HG03378 (cell line): Measurements from ENCODE around the gene RABGEF1.
"Not testable (repeated sequence)": the region's sequence is repeated elsewhere in the genome, so short reads cannot be mapped to it uniquely, and the experiment has no call there.

Experiments
- ATAC-seq: cut with Tn5 transposase; IDR thresholded peaks from one replicate; pipeline ENCODE4 v1.9.1; 2021; ENCODE audit warnings: mild to moderate bottlenecking, moderate library complexity; ENCODE audit not compliant: unreplicated experiment

The RABGEF1 gene

GRCh38 chr7:66764905-66765304 lies 24.4 kb downstream of the RABGEF1 start:
- ATAC-seq: not testable (repeated sequence)

DNA sequence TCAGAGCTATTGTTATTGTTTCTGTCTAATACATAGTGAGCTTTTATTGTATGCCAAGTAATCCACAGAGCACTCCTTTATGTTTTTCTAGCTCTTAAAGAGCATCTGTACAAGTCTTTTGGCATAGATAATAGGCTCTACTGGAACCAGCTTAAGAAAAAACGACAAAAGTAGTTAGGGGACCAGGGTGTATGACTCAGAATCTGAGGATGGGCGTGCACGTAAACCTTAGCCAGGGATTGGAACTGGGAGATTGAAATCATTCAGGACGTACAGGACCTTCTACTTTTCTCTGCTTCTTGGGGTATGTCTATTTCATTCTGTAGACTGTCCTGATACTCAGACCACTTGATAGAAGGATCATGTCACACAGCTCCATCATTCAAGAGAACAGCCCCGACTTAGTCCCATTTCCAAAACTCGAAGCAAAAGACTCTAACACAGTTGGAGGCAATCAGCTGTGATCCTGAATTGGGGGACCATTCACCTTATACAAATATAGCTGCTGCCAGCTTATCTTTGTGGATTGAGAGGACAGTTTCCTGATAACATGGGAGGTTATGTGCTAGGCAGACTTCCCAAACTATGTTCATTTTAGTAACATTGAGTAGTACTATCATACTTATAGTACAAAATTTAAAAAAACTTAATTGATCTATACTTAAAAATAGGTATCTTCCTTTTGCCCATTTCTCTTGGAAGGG lies 24.9 kb downstream of the RABGEF1 start:
- ATAC-seq: not testable (repeated sequence)

GRCh38 chr7:66766041-66766440 lies 25.5 kb downstream of the RABGEF1 start:
- ATAC-seq: no peak

DNA sequence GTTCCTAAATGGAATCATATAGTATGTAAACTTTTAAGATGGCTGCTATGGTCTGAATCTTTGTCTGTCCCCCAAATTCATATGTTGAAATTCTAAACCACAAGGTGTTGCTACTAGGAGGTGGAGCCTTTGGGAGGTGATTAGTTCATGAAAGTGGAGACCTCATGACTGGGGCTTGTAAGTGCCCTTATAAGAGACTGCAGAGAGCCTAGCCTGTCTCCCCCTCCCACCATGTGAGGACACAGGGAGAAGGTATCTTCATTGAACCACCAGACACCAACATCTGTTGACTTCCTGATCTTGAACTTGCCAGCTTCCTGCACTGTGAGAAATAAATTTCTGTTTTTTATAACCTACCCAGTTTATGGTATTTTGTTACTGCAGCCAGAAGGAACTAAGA lies 27.0 kb downstream of the RABGEF1 start:
- ATAC-seq: not testable (repeated sequence)

DNA sequence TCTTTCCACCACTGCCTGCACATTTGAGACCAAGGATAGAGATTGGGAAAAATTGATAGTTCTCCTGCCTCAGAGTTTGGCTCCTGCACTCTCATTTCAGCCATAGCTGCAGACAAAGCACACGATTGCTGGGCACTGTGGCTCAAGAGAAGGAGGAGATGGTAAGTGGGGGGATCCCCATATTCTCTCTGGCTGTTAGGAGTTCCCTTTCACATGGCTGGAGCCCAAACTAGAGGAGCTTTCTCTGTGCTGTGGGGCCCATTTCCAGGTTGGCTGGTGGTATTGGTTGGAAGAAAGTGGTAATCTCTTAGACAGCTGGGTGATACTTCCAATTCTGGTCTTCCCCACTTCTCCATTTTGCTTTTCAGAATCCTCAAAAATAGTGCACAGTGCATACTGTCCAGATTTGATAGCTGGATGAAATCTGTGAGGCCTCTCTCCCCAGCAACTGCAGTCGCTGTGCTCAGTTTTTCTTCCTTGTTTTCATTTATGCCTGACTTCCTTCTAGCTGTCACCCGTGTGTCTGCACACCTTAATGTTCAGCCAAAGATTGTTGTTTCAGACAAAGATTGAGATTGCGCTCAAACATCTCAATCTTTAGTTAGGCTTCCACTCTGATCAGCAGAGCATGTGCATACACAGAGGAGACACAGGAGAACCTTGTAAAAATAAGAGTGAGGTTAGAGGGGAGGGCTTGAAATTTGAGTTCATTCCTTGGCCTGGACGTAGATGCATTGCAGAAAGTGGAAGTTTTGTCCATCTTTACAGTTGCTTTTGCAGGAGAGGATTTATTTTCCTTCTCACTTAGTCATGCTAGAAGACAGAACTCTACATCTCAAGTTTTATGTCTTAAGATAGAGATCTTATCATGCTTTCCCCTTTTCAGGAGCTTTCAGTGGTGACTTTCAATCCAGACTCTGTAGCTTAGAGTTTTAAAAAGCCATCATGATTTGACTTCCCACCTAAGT lies 28.6 kb downstream of the RABGEF1 start:
- ATAC-seq: no peak

GRCh38 chr7:66769833-66770512 lies 29.4 kb downstream of the RABGEF1 start:
- ATAC-seq: no peak

DNA sequence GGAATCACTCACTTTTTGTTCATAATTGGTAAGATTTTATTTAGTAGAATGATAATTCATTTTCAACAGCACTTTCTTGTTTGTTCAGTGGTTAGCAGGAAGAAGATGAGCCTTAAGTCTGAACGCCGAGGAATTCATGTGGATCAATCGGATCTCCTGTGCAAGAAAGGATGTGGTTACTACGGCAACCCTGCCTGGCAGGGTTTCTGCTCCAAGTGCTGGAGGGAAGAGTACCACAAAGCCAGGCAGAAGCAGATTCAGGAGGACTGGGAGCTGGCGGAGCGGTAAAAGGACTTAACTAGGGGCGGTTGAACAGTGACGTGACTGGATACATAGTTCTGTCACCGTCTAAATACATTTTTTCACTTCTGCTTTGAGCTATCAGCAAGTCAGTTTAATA lies 31.3 kb downstream of the RABGEF1 start:
- no peak for ATAC-seq

DNA sequence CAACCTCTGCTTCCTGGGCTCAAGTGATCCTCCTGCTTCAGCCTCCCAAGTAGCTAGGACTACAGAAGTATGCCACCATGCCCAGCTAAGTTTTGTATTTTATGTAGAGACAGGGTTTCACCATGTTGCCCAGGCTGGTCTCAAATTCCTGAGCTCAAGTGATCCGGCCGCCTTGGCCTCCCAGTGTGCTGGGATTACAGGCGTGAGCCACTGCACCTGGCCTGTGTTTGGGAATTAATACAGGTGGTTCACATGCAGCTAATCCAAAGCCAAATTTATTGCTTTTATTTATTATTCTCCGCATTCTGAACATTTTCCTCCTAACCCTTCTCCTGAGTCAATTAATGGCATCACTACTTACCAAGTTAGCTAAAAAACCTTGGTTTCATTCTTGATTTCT lies 33.2 kb downstream of the RABGEF1 start:
- ATAC-seq: not testable (repeated sequence)

GRCh38 chr7:66776383-66776782 lies 35.9 kb downstream of the RABGEF1 start:
- ATAC-seq: not testable (repeated sequence)

DNA sequence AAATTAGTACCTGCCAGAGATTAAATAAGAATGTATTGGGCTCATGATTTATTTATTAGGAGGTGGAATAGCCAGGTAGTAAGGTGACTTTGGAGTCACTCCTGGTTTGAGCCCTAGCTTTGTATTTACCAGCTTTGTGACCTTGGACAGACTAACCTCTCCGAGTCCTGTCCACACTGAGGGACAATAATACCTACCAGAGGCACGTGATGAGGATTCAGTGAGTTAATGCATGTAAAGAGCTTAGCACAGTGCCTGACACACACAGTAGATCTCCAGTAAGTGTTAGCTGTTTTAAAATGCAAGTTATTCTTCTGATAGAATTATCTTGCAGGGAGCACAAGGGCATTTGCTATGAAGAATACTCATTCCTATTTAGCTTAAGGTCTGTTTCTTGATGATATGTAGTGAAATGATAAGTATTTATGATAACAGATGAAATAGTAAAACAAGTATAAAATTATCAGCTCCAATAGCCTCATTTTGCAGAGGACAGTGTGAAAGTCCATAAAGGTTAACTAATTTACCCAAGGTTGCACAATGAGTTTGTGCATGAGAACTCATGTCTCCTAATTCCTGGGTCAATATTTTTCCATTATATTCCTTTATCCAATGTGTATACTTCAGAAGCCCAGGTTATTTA lies 36.4 kb downstream of the RABGEF1 start:
- no peak for ATAC-seq

- no peak for ATAC-seq
Observed at GRCh38 chr7:66778201-66778600, 37.7 kb downstream of the RABGEF1 start.

DNA sequence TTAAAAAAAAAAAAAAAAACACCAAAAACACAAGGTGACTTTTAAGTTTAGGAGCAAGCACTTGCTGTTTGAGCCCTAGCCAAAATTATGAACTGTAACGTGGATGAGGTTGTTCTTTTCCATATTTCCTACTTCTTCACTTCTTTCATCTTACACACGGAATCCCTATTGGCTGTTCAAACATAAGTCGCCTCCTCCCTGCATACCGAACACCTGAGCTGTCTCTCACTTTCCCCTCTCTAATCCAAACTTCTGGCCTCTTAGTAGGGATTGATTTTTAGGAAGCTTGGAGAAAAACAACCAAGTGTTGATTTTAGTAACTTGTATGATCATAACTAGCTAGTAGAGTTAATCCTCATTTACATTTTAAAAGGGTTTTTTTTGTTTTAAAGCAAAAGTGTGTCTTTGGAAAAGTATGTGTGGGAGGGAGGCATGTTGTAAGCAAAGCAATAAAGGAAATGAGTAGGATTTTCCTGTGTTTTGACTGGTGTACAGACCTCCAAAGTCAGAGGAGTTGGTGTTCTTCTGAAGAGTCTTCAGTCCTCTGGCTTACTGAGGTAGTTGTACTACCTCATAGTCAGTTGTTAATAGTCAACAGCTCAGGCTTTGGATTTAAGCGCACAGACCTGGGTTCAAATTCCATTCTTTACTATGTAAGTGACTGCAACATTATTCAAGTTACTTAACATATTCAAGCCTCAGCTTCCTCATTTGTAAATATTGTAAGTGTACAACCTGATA lies 39.3 kb downstream of the RABGEF1 start:
- no peak for ATAC-seq

GRCh38 chr7:66781408-66782090 lies 41.0 kb downstream of the RABGEF1 start:
- no peak for ATAC-seq

- ATAC-seq: not testable (repeated sequence)
Observed at GRCh38 chr7:66782875-66783274, 42.3 kb downstream of the RABGEF1 start.

DNA sequence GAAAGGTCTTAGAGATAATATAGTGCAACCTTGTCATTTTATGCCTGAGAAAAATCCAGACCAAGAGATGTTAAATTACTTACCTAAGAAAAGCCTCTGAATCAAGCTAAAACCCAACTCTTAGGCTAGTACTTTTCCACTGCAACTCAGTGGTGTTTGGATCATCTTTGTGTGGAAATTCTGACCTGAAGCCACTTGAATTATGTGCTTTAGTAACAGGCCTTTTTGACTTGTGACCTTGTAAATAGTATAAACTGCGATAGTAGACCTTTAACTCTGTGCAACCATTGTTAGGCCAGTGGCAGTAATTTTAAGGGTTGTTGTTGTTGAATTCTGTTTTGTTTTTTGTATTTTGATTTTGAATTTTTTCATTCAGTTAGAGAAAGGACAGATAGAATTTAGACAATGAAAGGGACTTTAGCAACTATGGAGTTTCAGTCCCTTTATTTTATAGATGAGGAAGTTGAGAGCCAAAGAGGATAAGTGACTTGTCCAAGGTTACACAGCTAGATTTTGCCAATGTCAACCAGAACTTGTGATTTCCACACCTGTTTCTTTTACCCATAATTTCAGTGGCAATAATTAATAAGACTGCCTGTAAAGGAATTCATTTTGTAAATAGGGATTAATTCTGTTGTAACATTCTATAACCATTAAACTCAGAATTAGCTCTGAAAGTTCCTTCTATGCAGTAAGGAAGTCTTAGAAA lies 43.5 kb downstream of the RABGEF1 start:
- ATAC-seq: not testable (repeated sequence)

GRCh38 chr7:66790196-66790595 lies 49.7 kb downstream of the RABGEF1 start:
- ATAC-seq: no peak

GRCh38 chr7:66790725-66791124 lies 50.2 kb downstream of the RABGEF1 start:
- no peak for ATAC-seq

- ATAC-seq: no peak
Observed at GRCh38 chr7:66800591-66800990, 60.1 kb downstream of the RABGEF1 start.

- no peak for ATAC-seq
Observed at GRCh38 chr7:66804001-66804400, 63.5 kb downstream of the RABGEF1 start.
